ENCODE results near the gene DGKB. TPM values are rescaled to one million over a fixed set of nuclear protein-coding genes. Genes with fewer than 3 reads are reported as not detected.

Gene DGKB
- total RNA-seq, 1 experiment from 2014 or later, result not detected

GRCh38 chr7:14639801-14640200, 262.8 kb downstream of the DGKB start:
- H3K4me1 ChIP-seq (ENCODE audit: control insufficient read depth, insufficient read depth, low read length), result no peaks in the 10 kb centered on the region
- TF ChIP-seq, protein P1, sequence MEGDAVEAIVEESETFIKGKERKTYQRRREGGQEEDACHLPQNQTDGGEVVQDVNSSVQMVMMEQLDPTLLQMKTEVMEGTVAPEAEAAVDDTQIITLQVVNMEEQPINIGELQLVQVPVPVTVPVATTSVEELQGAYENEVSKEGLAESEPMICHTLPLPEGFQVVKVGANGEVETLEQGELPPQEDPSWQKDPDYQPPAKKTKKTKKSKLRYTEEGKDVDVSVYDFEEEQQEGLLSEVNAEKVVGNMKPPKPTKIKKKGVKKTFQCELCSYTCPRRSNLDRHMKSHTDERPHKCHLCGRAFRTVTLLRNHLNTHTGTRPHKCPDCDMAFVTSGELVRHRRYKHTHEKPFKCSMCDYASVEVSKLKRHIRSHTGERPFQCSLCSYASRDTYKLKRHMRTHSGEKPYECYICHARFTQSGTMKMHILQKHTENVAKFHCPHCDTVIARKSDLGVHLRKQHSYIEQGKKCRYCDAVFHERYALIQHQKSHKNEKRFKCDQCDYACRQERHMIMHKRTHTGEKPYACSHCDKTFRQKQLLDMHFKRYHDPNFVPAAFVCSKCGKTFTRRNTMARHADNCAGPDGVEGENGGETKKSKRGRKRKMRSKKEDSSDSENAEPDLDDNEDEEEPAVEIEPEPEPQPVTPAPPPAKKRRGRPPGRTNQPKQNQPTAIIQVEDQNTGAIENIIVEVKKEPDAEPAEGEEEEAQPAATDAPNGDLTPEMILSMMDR (IDR thresholded peaks at IDR 0.05), result no peak
- TF ChIP-seq TCF7L2 (IDR thresholded peaks at IDR 0.05; ENCODE audit: low read depth, low read length) (no peak), SIN3A (IDR thresholded peaks at IDR 0.05; ENCODE audit: borderline replicate concordance, insufficient read depth, low read depth, low read length) (no peak), POLR2AphosphoS5 (IDR thresholded peaks at IDR 0.05; ENCODE audit: low read depth, low read length) (no peak)
- TF ChIP-seq, protein P2, sequence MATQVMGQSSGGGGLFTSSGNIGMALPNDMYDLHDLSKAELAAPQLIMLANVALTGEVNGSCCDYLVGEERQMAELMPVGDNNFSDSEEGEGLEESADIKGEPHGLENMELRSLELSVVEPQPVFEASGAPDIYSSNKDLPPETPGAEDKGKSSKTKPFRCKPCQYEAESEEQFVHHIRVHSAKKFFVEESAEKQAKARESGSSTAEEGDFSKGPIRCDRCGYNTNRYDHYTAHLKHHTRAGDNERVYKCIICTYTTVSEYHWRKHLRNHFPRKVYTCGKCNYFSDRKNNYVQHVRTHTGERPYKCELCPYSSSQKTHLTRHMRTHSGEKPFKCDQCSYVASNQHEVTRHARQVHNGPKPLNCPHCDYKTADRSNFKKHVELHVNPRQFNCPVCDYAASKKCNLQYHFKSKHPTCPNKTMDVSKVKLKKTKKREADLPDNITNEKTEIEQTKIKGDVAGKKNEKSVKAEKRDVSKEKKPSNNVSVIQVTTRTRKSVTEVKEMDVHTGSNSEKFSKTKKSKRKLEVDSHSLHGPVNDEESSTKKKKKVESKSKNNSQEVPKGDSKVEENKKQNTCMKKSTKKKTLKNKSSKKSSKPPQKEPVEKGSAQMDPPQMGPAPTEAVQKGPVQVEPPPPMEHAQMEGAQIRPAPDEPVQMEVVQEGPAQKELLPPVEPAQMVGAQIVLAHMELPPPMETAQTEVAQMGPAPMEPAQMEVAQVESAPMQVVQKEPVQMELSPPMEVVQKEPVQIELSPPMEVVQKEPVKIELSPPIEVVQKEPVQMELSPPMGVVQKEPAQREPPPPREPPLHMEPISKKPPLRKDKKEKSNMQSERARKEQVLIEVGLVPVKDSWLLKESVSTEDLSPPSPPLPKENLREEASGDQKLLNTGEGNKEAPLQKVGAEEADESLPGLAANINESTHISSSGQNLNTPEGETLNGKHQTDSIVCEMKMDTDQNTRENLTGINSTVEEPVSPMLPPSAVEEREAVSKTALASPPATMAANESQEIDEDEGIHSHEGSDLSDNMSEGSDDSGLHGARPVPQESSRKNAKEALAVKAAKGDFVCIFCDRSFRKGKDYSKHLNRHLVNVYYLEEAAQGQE (IDR thresholded peaks at IDR 0.05; ENCODE audit: insufficient read depth in 1 of 2, low read depth in 2 of 2, low read length in 1 of 2), result no peak
- intact Hi-C loops (cut with micrococcal nuclease; ENCODE audit: unreplicated experiment), result no loop called here
- no peaks in the 10 kb centered on the region for H3K27me3 ChIP-seq (ENCODE audit: control insufficient read depth, insufficient read depth, low read length)
- CTCF ChIA-PET, result no interaction called here
- H3K36me3 ChIP-seq (ENCODE audit: control insufficient read depth, insufficient read depth, low read length), result no peaks in the 10 kb centered on the region
- no peak for ATAC-seq
- no TSS peak for BruUV-seq (replicated peaks)
- DNase-seq (ENCODE audit: low read depth, low spot score), result no peak
- H3K9me3 ChIP-seq (ENCODE audit: control insufficient read depth, insufficient read depth, low read depth, low read length), result no peaks in the 10 kb centered on the region
- no peak overlapping the region for H3K27ac ChIP-seq (ENCODE audit: low read length)
- POLR2A ChIA-PET, result no interaction called here
- in situ Hi-C loops (cut with HindIII; ENCODE audit: low pct_unique_long_range_greater_than_20kb, low sequenced_read_pairs), result no loop called here
- no peak overlapping the region for H3K4me3 ChIP-seq (ENCODE audit: low read depth in 2 of 2, low read length in 2 of 2)

- Histone ChIP-seq H3K27ac (ENCODE audit: low read length) (no peak overlapping the region), H3K4me1 (ENCODE audit: control insufficient read depth, insufficient read depth, low read length) (no peaks in the 10 kb centered on the region), H3K9me3 (ENCODE audit: control insufficient read depth, insufficient read depth, low read depth, low read length) (no peaks in the 10 kb centered on the region), H3K36me3 (ENCODE audit: control insufficient read depth, insufficient read depth, low read length) (no peaks in the 10 kb centered on the region), H3K4me3 (ENCODE audit: low read depth in 2 of 2, low read length in 2 of 2) (no peak overlapping the region), H3K27me3 (ENCODE audit: control insufficient read depth, insufficient read depth, low read length) (no peaks in the 10 kb centered on the region)
- no TSS peak for BruUV-seq (replicated peaks)
- intact Hi-C loops (cut with micrococcal nuclease; ENCODE audit: unreplicated experiment), result no loop called here
- DNase-seq (ENCODE audit: low read depth, low spot score), result no peak
- in situ Hi-C loops (cut with HindIII; ENCODE audit: low pct_unique_long_range_greater_than_20kb, low sequenced_read_pairs), result no loop called here
- TF ChIP-seq POLR2AphosphoS5 (IDR thresholded peaks at IDR 0.05; ENCODE audit: low read depth, low read length) (no peak), TCF7L2 (IDR thresholded peaks at IDR 0.05; ENCODE audit: low read depth, low read length) (no peak)
- TF ChIP-seq, protein P2 (IDR thresholded peaks at IDR 0.05; ENCODE audit: insufficient read depth in 1 of 2, low read depth in 2 of 2, low read length in 1 of 2), result no peak
- no peak for ATAC-seq
- POLR2A ChIA-PET, result no interaction called here
- CTCF ChIA-PET, result no interaction called here
These were observed 263.2 kb downstream of the DGKB start for GRCh38 chr7:14639329-14639728.
